Ecto neural progenitor cell (in vitro differentiated cells): ENCODE measurements around the gene DGKQ.
"Not testable (repeated sequence)": the region's sequence is repeated elsewhere in the genome, so short reads cannot be mapped to it uniquely, and the experiment has no call there.

Experiments
- DNase-seq: peaks from one replicate; pipeline ENCODE4 v3.0.0-alpha.2; 2018; ENCODE audit warnings: low spot score

Gene DGKQ

GRCh38 chr4:925171-925570, 48.2 kb downstream of the DGKQ start:
- DNase-seq: peak; percentile 33

- DNase-seq: peak; percentile 49
Observed at GRCh38 chr4:924107-925096, 49.0 kb downstream of the DGKQ start.

- no peak for DNase-seq
Observed at GRCh38 chr4:921830-922331, 51.5 kb downstream of the DGKQ start.

GRCh38 chr4:919004-919680, 54.2 kb downstream of the DGKQ start:
- not testable (repeated sequence) for DNase-seq

- not testable (repeated sequence) for DNase-seq
Observed at GRCh38 chr4:918591-918990, 54.8 kb downstream of the DGKQ start.

GRCh38 chr4:917992-918391, 55.4 kb downstream of the DGKQ start:
- no peak for DNase-seq

GRCh38 chr4:917466-917865, 55.9 kb downstream of the DGKQ start:
- DNase-seq: no peak

- no peak for DNase-seq
Observed at GRCh38 chr4:915595-915994, 57.8 kb downstream of the DGKQ start.

GRCh38 chr4:915041-915474, 58.3 kb downstream of the DGKQ start:
- no peak for DNase-seq

GRCh38 chr4:914531-914930, 58.8 kb downstream of the DGKQ start:
- DNase-seq: no peak

GRCh38 chr4:913280-913618, 60.1 kb downstream of the DGKQ start:
- DNase-seq: no peak

- no peak for DNase-seq
Observed at GRCh38 chr4:912548-913279, 60.7 kb downstream of the DGKQ start.

- no peak for DNase-seq
Observed at GRCh38 chr4:911871-912490, 61.4 kb downstream of the DGKQ start.

GRCh38 chr4:911221-911751, 62.1 kb downstream of the DGKQ start:
- DNase-seq: no peak

- DNase-seq: no peak
Observed at GRCh38 chr4:910366-911091, 62.8 kb downstream of the DGKQ start.

- DNase-seq: no peak
Observed at GRCh38 chr4:909821-910220, 63.5 kb downstream of the DGKQ start.

GRCh38 chr4:909131-909571, 64.2 kb downstream of the DGKQ start:
- DNase-seq: no peak
